Effector memory CD8-positive, alpha-beta T cell (primary cell): ENCODE results near the gene PGBD1.

Source experiments
- ATAC-seq: fragments of 150-1000 bp; cut with Tn5 transposase; replicated peaks from 2 replicates; pipeline ENCODE4 v1.10.0; 2021; ENCODE audit warnings: mild to moderate bottlenecking, moderate library complexity
- DNase-seq, 3 experiments: peaks; one replicate each; pipeline ENCODE4 v3.0.0; 2021
- H3K27ac Mint-ChIP-seq, 2 donors: one replicate each; pipeline ENCODE4 v1.8.0; 2022; ENCODE audit warnings: mild to moderate bottlenecking in 2 of 2, mixed read lengths in 2 of 2, moderate library complexity in 2 of 2
- H3K27me3 Mint-ChIP-seq, 2 donors: one replicate each; pipeline ENCODE4 v1.8.0; 2022; ENCODE audit warnings: mixed read lengths in 2 of 2
- H3K36me3 Mint-ChIP-seq: one replicate; pipeline ENCODE4 v1.8.0; 2022; ENCODE audit warnings: mild to moderate bottlenecking, moderate library complexity, mixed read lengths; ENCODE audit not compliant: insufficient read depth
- H3K4me1 Mint-ChIP-seq, 2 donors: one replicate each; pipeline ENCODE4 v1.8.0; 2022; ENCODE audit warnings: low read depth in 2 of 2, mixed read lengths in 2 of 2
- H3K4me3 Mint-ChIP-seq, 2 donors: one replicate each; pipeline ENCODE4 v1.8.0; 2022; ENCODE audit warnings: mild to moderate bottlenecking in 2 of 2, mixed read lengths in 2 of 2, moderate library complexity in 2 of 2
- H3K9me3 Mint-ChIP-seq, 2 donors: one replicate each; pipeline ENCODE4 v1.8.0; 2022; ENCODE audit warnings: mixed read lengths in 2 of 2

Gene PGBD1

DNA sequence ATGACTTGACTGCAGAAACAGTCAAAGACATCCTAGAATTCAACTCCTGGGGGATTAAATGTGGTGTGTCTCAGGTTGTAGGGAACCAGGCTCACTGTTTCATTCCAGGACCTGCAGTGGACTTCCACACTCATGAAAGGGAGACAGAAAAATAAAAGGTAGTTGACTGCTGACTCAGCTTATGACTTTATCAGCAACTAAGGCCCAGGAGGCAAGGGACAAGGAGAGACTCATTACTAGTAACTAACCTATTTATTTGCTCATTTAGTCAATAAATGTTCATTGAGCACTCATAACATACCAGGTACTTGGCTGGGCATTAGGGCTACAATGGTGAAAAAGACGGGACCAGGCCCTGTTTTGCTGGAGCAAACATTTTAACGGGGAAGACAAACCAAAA, 51.7 kb downstream of the PGBD1 start:
- ATAC-seq, result no peak
- DNase-seq, result no peak
- Mint-ChIP-seq H3K4me1 (peaks cover 0 to 10% of the 10 kb centered on the region in 2 donors), H3K27me3 (no peaks in the 10 kb centered on the region), H3K36me3 (no peaks in the 10 kb centered on the region), H3K27ac (no peak overlapping the region), H3K9me3 (no peaks in the 10 kb centered on the region), H3K4me3 (no peak overlapping the region)

DNA sequence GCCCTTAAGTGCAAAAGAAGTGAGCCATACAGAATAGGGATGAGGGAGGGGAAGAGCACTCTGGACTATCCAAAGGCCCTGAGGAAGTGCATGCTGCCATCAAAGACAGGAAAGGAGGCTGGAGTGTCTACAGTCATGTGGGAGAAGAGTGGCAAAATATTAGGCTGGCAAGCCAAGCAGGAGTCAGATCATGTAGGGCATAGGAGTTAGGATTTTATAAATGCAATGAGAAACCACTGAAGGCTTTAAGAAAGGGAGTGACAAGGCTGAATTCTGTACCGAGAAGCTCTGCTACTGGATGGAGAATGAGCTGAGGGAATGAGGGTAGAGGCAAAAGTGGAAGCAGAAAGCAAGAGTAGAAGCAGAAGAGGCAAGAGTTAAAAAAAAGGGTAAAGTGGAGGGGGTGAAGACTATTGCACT, 52.2 kb downstream of the PGBD1 start:
- no peaks in the 10 kb centered on the region for H3K9me3 Mint-ChIP-seq
- H3K27ac Mint-ChIP-seq, result no peak overlapping the region
- H3K36me3 Mint-ChIP-seq, result no peaks in the 10 kb centered on the region
- H3K4me1 Mint-ChIP-seq, result peaks cover 0 to 10% of the 10 kb centered on the region in 2 donors
- DNase-seq, result no peak
- no peak for ATAC-seq
- no peak overlapping the region for H3K4me3 Mint-ChIP-seq
- H3K27me3 Mint-ChIP-seq, result no peaks in the 10 kb centered on the region

DNA sequence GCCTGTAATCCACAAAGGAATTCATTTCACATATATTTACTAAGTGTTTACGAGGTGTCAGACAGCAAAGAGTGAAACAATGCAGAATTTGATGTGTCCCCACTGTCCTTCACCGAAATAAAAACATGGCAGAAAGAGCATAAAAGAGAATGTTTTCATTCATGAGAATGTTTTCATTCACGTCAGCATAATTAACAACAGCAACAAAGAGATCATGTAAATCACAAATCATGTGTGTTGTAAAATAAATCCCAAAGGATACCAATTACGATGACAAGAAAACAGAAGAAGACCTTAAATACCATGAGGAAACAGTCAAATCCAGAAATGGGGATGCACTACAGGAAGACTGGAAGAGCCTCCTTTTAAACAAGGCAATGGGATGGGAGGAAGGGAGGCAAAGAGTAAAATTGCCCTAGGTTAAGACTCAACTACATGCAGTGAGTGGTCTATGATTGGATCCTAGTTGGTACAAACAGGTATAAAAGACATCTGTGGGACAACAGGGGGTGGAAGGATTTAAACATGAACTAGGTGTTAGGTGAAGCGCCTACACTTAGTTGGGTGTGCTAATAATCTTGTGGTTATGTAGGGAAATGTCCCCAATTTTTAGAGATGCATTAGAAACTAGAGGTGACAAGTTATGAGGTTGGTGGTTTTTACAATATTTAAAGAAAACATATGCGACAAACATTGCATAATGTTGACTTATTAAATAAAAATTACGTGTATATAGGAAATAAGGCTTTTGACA, 53.1 kb downstream of the PGBD1 start:
- DNase-seq, result no peak
- H3K27me3 Mint-ChIP-seq, result no peaks in the 10 kb centered on the region
- no peak overlapping the region for H3K4me3 Mint-ChIP-seq

DNA sequence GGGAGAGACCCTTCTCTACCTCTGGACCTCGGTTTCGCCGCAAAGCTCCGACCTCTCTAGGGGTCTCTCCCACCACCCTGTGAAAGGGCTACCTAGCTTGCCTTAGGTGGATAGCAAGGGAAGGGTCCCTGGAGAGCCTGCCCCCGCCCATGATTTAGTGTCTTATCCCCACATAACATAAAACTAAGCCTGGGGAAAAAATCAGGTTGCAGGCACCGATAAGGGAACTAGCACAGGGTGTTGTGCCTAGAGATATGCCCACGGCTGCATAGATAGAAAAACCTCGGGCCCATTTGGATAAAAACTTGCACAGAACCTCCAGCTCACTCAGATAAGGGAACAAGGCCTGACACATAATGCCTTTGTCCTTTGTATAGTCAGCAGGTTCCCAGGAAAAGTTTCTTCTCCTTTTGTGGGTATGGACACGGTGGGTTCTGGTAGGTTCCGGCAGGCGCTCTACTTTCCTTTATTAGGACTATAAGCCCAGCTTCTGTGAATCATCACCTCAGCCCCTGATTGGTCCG, 53.7 kb downstream of the PGBD1 start:
- no peaks in the 10 kb centered on the region for H3K36me3 Mint-ChIP-seq
- H3K4me3 Mint-ChIP-seq, result no peak overlapping the region
- H3K27me3 Mint-ChIP-seq, result peaks cover 0 to under 1% of the 10 kb centered on the region in 2 donors
- peaks cover 0 to under 1% of the 10 kb centered on the region in 2 donors for H3K9me3 Mint-ChIP-seq
- ATAC-seq (peak; percentile 13), DNase-seq (no peak)
- H3K4me1 Mint-ChIP-seq, result peaks cover 0 to 10% of the 10 kb centered on the region in 2 donors
- H3K27ac Mint-ChIP-seq, result no peak overlapping the region

More for the DNA sequence above, 53.1 kb downstream of the PGBD1 start:
- peak; percentile 21 for ATAC-seq
- H3K36me3 Mint-ChIP-seq, result no peaks in the 10 kb centered on the region
- no peak overlapping the region for H3K27ac Mint-ChIP-seq
- peaks cover 0 to 10% of the 10 kb centered on the region in 2 donors for H3K4me1 Mint-ChIP-seq
- no peaks in the 10 kb centered on the region for H3K9me3 Mint-ChIP-seq

DNA sequence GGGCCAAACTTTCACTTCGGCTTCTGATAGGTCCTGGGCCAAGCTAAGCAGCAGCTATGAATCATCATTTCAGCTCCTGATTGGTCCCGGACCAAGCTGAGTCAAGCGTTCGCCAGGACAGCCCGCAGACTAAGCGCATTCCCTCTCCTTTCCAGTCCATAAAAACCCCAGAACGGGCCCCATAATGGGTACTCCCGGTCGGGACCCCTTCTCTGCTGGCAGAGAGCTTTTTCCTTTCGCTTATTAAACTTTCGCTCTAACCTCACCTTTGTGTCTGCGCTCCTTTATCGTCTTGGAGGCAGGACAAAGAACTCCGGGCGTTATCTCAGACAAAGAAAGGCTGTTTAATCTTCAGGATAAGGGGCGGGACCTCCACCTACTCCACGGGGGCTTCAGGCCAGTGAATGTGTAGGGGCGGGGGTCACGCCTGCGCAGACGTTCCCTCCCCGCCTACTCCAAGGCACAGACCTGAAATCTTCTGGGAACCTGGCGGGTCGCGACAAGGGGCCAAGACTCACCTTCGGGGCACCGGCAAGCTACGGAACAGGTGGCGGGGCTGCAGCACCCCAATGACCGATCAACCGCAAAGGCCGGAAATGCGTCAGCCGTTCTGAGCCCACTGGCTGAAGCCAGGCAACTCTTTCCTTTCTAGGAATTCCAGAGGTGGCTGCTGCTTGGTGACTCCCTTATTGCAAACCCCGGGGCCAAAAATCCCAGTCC, 54.4 kb downstream of the PGBD1 start, which contains the start of gene ZSCAN31:
Gene ZSCAN31, minus strand, starts transcription at position 585 of the 720 bp plus-strand sequence. CDS start 6,465 bp downstream, outside the sequence.
- peaks cover 0 to 7% of the 10 kb centered on the region in 2 donors for H3K9me3 Mint-ChIP-seq
- DNase-seq (peak; percentile 71 to 74 (median 72)), ATAC-seq (peak; percentile 82)
- H3K4me1 Mint-ChIP-seq, result peaks cover 0 to 10% of the 10 kb centered on the region in 2 donors
- no peaks in the 10 kb centered on the region for H3K36me3 Mint-ChIP-seq
- no peak within 1 kb of the TSS for H3K27ac Mint-ChIP-seq
- peaks cover 0 to 6% of the 10 kb centered on the region in 2 donors for H3K27me3 Mint-ChIP-seq
- H3K4me3 Mint-ChIP-seq, result no peak within 1 kb of the TSS

DNA sequence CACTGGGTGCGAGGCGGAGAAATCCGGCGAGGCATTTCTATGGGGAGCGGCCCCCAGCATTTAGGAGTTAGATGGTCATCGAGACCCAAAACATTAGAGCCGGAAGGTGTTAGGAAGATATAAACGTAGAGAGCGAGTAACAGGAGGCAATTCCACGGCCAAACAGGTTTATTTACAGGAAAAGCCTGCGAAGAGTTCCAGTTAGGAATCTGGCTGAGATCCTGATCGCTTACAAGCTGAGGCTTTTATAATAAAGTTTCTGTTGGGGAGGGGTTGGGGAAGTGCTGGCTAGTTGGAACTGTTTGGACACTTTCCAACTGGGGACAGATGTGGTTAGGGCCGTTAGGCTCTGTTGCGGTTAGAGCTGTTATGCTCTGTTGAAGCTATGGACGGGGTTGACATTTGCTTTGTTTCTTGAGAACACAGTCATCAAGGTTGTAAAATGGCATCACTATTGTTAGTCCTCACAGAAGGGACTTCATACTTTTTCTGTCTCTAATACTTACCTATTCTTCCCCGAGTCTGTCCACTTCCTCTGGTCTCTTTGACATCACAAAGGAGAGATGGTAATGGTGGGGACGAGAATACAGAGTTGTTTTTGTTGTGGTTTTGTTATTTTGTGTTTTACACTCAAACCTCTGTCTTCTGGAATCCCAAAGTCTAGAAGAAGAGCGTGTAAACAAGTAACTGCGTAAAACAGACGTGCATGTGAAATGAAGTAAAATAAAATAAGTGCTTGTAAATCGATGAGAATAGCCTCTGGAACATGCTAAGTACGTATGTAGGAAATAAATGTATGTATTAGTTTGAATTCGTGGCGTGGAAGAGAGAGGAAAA, 55.1 kb downstream of the PGBD1 start:
- ATAC-seq (peak; percentile 39), DNase-seq (peak in 2 of 3 experiments; percentile 20 to 31)
- H3K27ac Mint-ChIP-seq, result no peak overlapping the region
- no peaks in the 10 kb centered on the region for H3K36me3 Mint-ChIP-seq
- peaks cover 0 to 10% of the 10 kb centered on the region in 2 donors for H3K4me1 Mint-ChIP-seq
- H3K27me3 Mint-ChIP-seq, result peaks cover 0 to 6% of the 10 kb centered on the region in 2 donors
- peaks cover 0 to 7% of the 10 kb centered on the region in 2 donors for H3K9me3 Mint-ChIP-seq
- H3K4me3 Mint-ChIP-seq, result no peak overlapping the region

- no peaks in the 10 kb centered on the region for H3K36me3 Mint-ChIP-seq
- ATAC-seq (no peak), DNase-seq (no peak)
- peaks cover 0 to 6% of the 10 kb centered on the region in 2 donors for H3K27me3 Mint-ChIP-seq
- no peak overlapping the region for H3K4me3 Mint-ChIP-seq
- H3K4me1 Mint-ChIP-seq, result peaks cover 0 to 10% of the 10 kb centered on the region in 2 donors
- H3K27ac Mint-ChIP-seq, result no peak overlapping the region
- peaks cover 0 to 7% of the 10 kb centered on the region in 2 donors for H3K9me3 Mint-ChIP-seq
Measured at GRCh38 chr6:28337121-28337520, 55.7 kb downstream of the PGBD1 start.

DNA sequence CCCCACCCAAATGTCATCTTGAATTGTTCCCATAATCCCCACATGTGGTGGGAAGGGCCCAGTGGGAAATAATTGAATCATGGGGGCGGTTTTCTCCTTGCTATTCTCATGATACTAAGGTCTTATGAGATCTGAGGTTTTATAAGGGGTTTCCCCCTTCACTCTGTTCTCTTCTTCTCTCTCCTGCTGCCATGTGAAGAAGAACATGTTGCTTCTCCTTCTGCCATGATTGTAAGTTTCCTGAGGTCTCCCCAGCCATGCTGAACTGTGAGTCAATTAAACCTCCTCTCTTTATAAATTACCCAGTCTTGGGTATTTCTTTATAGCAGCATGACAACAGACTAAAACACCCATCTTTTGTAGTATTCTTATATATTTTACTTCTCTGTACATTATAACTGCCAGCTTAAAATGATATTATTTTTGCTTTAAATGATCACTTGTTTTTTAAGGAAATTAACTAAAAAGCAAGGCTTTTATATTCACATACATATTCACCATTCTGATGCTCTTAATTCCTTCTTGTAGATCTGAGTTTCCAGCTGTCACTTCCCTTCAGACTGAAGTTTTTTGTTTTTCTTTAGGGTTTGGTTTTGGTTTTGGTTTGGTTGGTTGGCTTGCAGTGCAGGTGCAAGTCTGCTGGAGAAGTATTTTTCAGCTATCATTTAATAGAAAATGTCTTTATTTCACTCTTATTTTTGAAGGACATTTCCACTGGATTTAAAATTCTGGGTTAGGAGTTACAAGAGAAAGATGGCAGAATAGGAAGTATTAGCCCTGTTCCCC, 59.1 kb downstream of the PGBD1 start:
- Mint-ChIP-seq H3K4me1 (no peaks in the 10 kb centered on the region), H3K9me3 (peaks cover 0 to 7% of the 10 kb centered on the region in 2 donors), H3K27ac (no peak overlapping the region), H3K27me3 (peaks cover 13 to 20% of the 10 kb centered on the region in 2 donors), H3K36me3 (no peaks in the 10 kb centered on the region), H3K4me3 (no peak overlapping the region)
- DNase-seq, result no peak
- no peak for ATAC-seq

GRCh38 chr6:28343898-28344677, 62.7 kb downstream of the PGBD1 start:
- no peaks in the 10 kb centered on the region for H3K4me1 Mint-ChIP-seq
- H3K27me3 Mint-ChIP-seq, result peaks cover 18 to 41% of the 10 kb centered on the region in 2 donors
- no peaks in the 10 kb centered on the region for H3K36me3 Mint-ChIP-seq
- ATAC-seq (no peak), DNase-seq (no peak)
- H3K27ac Mint-ChIP-seq, result no peak overlapping the region
- peaks cover 0 to 7% of the 10 kb centered on the region in 2 donors for H3K9me3 Mint-ChIP-seq
- H3K4me3 Mint-ChIP-seq, result no peak overlapping the region

DNA sequence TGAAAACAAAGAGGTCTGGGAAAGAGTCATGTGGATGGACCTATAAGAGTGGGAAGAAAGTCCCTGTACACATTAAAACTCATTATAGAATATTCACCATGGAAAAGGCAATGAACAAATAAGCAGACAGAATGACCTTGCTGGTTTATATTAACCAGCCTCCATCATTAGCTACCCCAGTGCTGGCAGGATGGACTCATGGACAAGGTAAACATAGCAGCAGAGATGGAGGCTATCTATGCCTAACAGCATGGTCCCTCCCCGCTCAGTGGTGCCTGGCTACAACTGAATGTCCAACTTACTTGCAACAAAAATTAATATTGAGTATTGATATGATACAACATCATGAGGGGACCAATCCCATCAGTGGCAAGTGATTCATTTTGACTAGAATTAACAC, 63.8 kb downstream of the PGBD1 start:
- Mint-ChIP-seq H3K4me3 (no peak overlapping the region), H3K27ac (no peak overlapping the region), H3K9me3 (peaks cover 0 to 5% of the 10 kb centered on the region in 2 donors), H3K4me1 (peaks cover 8 to 10% of the 10 kb centered on the region in 2 donors), H3K27me3 (peaks cover 17 to 41% of the 10 kb centered on the region in 2 donors), H3K36me3 (peaks cover 6% of the 10 kb centered on the region)
- ATAC-seq, result no peak
- no peak for DNase-seq

DNA sequence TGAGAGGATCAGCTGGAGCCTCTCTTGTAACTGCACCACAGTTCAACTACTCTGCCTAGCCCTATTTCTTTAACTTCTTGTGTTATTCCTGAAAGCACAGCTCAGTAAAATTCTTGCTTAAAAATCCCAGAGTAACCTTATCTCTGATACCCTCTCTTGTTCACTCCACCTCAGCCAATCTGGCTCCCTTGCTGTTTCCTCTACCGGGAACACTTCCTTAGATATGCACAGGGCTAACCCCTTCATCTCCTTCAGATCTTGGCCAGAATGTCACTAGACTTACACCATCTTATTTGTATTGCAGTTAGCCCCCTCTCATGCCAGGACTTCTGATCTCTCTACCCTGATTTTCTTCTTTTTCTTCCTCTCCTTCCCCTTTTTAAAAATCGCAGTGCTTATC, 65.7 kb downstream of the PGBD1 start:
- H3K27me3 Mint-ChIP-seq, result peaks cover 12 to 41% of the 10 kb centered on the region in 2 donors
- H3K36me3 Mint-ChIP-seq, result peaks cover 6% of the 10 kb centered on the region
- H3K4me1 Mint-ChIP-seq, result peaks cover 18 to 22% of the 10 kb centered on the region in 2 donors
- ATAC-seq (no peak), DNase-seq (no peak)
- H3K4me3 Mint-ChIP-seq, result no peak overlapping the region
- H3K27ac Mint-ChIP-seq, result no peak overlapping the region
- no peaks in the 10 kb centered on the region for H3K9me3 Mint-ChIP-seq
